ENCODE data around the gene NDUFS6.
A peak's percentile ranks its signal among the peaks of the same experiment; 100 is the strongest.
"Not testable (repeated sequence)": the region's sequence is repeated elsewhere in the genome, so short reads cannot be mapped to it uniquely, and the experiment has no call there.

NDUFS6 gene

DNA sequence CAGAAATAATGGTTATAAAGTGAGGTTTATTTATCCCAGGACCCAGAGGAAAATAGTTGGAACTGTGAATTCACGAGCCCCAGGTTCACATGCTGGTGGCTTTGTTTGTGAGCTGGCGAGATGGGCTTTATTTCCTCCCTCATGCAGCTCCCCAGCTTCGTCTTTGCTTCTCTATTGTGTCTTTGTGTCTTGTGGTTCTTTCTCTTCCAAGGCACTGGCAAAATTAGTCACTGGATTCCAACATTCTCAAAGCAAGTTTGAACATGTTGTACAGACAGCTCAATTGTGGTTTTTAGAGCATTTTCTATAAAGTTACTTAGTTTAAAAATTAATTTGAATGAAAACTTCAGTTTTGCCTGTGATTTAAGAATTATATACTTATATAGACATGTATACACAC is 7.2 kb downstream of the NDUFS6 start:
- no peak for FAIRE-seq
- no peak for TF ChIP-seq PAX5 (IDR thresholded peaks at IDR 0.05; ENCODE audit: insufficient read depth, low read length, severe bottlenecking)
- no peak for TF ChIP-seq TAF1 (IDR thresholded peaks at IDR 0.05; ENCODE audit: low read depth, low read length)
- no peak for TF ChIP-seq POLR2AphosphoS5 (IDR thresholded peaks at IDR 0.05; ENCODE audit: low read depth, low read length)
- no peak for TF ChIP-seq SPI1 (IDR thresholded peaks at IDR 0.05; ENCODE audit: low read depth, low read length)
- no peak for TF ChIP-seq POU2F2 (IDR thresholded peaks at IDR 0.05; ENCODE audit: low read depth, low read length)
- no peak for TF ChIP-seq POLR2A (IDR thresholded peaks at IDR 0.05; ENCODE audit: low read depth, low read length)

DNA sequence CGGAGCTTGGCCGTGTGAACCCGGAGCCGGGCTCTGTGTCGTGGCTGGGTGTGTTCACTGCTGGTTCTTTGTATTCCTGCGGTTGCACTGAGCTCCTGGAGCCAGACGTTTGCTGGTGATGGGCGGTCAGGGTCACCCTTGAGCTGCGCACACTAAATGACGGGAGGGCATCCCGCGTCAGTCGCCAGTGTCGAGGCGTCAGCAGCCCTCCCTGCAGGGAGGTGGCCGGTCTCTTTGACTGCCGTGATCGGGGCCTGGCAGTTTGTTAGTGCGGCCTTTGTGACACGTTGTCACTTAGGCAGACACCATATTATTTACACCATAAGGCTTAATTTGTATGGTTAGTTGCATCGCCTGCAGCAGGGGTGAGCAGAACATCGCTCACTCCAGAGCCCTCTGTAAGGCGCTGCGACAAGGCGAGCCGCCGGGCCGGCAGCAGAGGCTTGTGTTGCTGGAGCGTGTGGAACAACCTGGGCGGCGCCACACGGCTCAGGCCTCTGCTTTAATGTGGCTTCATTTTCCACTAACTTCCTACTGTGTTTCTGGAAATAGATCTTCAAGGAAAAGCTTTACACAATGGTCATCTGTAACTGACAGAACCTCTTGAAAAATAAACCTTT is 8.3 kb downstream of the NDUFS6 start:
- FAIRE-seq, result no peak

More for the DNA sequence above, 7.2 kb downstream of the NDUFS6 start:
- DNase-seq (ENCODE audit: insufficient read length, low spot score), result no peak

DNA sequence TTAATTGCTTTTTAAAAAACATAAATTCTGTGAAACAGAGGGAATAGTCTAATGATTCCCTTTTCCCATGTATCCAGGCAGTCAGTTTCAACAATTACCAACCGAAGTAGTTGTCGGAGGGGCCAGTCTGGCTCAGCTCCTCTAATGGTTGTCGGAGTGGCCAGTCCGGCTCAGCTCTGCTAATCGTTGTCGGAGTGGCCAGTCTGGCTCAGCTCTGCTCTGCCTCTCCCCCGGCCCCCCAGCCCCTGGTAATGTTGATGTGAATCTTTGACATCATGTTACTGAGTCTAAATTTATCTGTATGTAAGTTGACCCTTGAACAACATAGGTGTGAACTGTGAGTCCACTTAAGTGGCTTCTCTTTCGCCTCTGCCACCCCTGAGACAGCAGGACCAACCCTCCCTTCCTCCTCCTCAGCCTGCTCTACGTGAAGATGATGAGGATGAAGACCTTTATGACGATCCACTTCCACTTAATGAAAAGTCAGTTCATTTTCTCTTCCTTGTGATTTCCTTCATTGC is 9.4 kb downstream of the NDUFS6 start:
- TF ChIP-seq SPI1 (IDR thresholded peaks at IDR 0.05; ENCODE audit: low read depth, low read length) (no peak), PAX5 (IDR thresholded peaks at IDR 0.05; ENCODE audit: insufficient read depth, low read length, severe bottlenecking) (no peak), POLR2AphosphoS5 (IDR thresholded peaks at IDR 0.05; ENCODE audit: low read depth, low read length) (no peak), POLR2A (IDR thresholded peaks at IDR 0.05; ENCODE audit: low read depth, low read length) (no peak), POU2F2 (IDR thresholded peaks at IDR 0.05; ENCODE audit: low read depth, low read length) (no peak), TAF1 (IDR thresholded peaks at IDR 0.05; ENCODE audit: low read depth, low read length) (no peak)
- no peak for FAIRE-seq
- no peak for DNase-seq (ENCODE audit: insufficient read length, low spot score)

More for the DNA sequence above, 8.3 kb downstream of the NDUFS6 start:
- no peak for DNase-seq (ENCODE audit: insufficient read length, low spot score)
- TF ChIP-seq POU2F2 (IDR thresholded peaks at IDR 0.05; ENCODE audit: low read depth, low read length), result no peak
- TF ChIP-seq POLR2AphosphoS5 (IDR thresholded peaks at IDR 0.05; ENCODE audit: low read depth, low read length), result no peak
- TF ChIP-seq POLR2A (IDR thresholded peaks at IDR 0.05; ENCODE audit: low read depth, low read length), result no peak
- TF ChIP-seq TAF1 (IDR thresholded peaks at IDR 0.05; ENCODE audit: low read depth, low read length), result no peak

DNA sequence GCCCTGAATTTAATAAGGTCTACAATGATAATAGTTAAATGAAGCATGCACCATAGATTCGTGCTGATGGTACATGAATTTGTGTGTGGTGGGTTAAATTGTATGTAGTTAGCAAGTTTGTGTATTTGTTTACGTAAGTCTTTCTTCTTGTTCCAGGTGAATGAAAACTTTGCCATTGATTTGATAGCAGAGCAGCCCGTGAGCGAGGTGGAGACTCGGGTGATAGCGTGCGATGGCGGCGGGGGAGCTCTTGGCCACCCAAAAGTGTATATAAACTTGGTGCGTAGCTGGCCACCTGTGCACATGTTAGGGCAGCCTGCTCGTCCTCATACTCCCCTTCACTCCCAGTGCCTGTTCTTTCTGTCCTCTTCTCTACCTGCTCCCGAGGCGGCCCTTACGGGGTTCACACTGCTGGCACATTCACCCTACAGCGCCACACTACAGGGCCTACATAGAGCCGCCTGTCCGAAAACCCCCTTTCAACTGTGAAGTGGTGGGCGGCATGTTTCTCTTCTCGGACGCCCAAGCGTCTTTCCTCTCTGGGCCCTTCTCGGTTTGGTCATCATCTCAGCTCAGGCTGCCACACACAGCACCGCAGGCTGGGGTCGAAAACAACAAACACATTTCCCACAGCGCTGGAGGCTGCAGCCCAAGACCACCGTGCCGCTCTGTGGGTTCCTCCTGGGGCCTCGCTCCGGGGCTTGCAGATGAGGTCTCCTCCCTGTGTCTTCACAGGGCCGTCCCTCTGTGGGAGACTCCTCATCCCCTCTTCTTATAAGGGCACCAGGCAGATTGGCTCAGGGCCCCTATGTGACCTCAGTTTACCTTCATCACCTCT is 13.2 kb downstream of the NDUFS6 start:
- DNase-seq (ENCODE audit: insufficient read length, low spot score) (no peak), FAIRE-seq (no peak)
- no peak for TF ChIP-seq TAF1 (IDR thresholded peaks at IDR 0.05; ENCODE audit: low read depth, low read length)
- TF ChIP-seq POU2F2 (IDR thresholded peaks at IDR 0.05; ENCODE audit: low read depth, low read length), result no peak
- TF ChIP-seq SPI1 (IDR thresholded peaks at IDR 0.05; ENCODE audit: low read depth, low read length), result no peak
- TF ChIP-seq PAX5 (IDR thresholded peaks at IDR 0.05; ENCODE audit: insufficient read depth, low read length, severe bottlenecking), result no peak
- no peak; the same call in 1 of the 2 replicates for TF ChIP-seq POLR2AphosphoS5 (IDR thresholded peaks at IDR 0.05; ENCODE audit: low read depth, low read length)
- TF ChIP-seq POLR2A (IDR thresholded peaks at IDR 0.05; ENCODE audit: low read depth, low read length), result no peak

DNA sequence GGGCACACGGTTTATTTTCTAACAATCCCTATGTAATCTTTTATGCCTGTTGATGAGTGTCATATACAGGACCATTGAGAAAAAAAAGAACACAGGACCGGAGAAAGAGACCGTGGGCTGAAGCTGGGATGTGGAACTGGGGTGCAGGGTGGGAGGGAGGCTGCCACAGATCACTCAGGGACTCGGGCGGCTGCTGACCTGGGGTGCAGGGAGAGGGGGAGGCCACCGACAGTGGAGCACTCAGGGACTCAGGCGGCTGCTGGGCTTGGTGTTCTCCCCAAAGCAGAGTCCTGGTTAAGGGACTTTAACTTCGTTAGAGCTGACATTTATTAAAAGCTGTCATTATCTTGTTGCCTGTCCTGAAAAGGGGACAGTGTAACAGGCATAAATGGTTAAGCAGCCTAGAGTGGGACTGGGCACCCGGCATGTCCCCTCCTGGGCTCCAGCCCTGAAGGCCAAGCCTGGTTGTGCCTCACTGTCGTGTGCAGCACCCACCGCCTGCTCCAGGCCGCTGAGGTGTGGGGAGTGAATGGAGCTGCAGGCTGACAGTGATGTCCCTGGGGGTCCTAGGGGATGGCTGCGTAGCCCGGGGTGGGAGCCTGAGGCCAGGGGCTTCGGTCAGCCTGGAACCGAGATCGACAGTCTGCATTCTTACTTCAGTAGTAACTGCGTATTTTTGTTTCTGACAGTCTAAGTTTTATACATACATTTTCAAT is 14.0 kb downstream of the NDUFS6 start:
- TF ChIP-seq POLR2AphosphoS5 (IDR thresholded peaks at IDR 0.05; ENCODE audit: low read depth, low read length) (peak; percentile 52), SPI1 (IDR thresholded peaks at IDR 0.05; ENCODE audit: low read depth, low read length) (no peak)
- FAIRE-seq (no peak), DNase-seq (ENCODE audit: insufficient read length, low spot score) (no peak)

DNA sequence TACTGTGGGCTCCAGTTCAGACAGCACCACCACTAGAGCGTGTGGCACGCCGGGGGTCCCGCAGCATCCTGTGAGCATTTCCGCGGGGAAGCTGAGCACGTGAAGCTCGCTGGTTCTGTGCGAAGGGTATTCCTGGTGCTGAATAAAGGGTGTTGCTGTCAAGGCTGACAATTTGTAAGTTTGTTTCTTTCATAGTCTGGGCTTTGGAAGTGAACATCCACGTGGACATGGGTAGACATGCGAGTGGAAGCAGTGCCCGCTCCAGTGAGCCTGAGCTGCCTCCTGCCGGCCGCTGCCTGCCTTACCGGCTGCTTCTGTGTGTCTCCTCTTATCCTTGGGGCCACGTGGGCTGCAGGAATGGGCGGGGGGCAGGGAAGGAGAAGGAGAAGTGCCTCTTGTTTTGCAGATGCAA is 14.7 kb downstream of the NDUFS6 start:
- TF ChIP-seq SPI1 (IDR thresholded peaks at IDR 0.05; ENCODE audit: low read depth, low read length), result no peak
- no peak for TF ChIP-seq PAX5 (IDR thresholded peaks at IDR 0.05; ENCODE audit: insufficient read depth, low read length, severe bottlenecking)
- TF ChIP-seq POLR2A (IDR thresholded peaks at IDR 0.05; ENCODE audit: low read depth, low read length), result no peak
- TF ChIP-seq POLR2AphosphoS5 (IDR thresholded peaks at IDR 0.05; ENCODE audit: low read depth, low read length), result no peak
- TF ChIP-seq TAF1 (IDR thresholded peaks at IDR 0.05; ENCODE audit: low read depth, low read length), result no peak
- no peak for TF ChIP-seq POU2F2 (IDR thresholded peaks at IDR 0.05; ENCODE audit: low read depth, low read length)
- DNase-seq (ENCODE audit: insufficient read length, low spot score) (no peak), FAIRE-seq (no peak)

DNA sequence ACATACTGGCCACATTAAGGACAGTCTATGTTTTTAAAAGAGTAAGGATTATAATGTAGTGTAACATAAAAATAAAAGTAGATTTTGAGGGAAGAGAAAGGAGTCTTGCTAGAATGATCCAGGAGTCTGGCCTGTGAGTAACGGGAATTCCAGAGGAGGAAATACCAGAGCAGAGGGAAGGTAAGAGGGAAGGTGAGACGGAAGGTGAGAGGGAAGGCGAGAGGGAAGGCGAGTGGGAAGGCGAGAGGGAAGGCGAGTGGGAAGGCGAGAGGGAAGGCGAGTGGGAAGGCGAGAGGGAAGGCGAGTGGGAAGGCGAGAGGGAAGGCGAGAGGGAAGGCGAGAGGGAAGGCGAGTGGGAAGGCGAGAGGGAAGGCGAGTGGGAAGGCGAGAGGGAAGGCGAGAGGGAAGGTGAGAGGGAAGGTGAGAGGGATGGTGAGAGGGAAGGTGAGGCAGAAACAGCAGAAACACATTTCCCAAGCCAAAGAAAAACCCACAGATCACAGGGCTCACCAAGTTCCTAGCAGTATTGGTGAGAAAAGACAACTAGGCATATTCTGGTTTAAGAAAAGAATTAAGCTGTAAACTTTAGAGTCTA is 15.4 kb downstream of the NDUFS6 start:
- FAIRE-seq; DNase-seq (ENCODE audit: insufficient read length, low spot score): not testable (repeated sequence)

DNA sequence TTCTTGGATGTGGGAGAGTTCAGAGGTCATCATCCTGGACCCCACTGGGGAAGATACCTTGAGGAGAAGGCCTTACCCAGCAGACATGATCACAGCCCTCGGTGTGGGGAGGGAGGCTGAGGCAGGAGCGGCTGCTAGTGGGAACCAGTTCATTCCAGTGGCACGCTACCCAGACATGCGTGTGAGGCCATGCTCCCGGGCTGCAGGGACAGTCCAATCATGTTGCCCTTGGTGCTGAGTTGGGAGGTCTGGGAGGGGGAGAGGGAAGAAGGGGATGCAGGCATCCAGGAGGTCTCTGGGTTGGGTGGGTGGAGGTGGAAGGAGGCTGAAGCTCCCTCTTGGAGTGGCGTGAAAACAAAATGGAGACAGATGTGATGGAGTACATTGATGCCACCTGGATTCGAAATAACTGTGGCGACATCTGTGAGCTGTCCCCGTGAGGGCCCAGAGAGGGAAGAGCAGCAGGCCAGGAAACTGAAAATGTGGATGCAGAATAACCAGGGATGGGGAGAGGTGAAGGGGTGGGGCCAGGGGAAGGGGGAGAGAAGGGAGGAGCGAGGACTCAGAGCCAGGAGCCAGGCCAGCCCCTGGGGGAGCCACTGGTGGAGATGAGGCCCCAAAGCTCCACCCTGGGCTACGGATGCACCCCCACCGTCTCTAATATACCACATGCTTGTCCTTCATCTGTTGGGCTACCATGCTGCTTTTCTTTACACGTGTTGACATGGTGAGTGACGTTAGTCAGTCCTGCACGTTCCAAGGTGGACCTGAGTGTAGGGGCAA is 16.2 kb downstream of the NDUFS6 start:
- TF ChIP-seq TAF1 (IDR thresholded peaks at IDR 0.05; ENCODE audit: low read depth, low read length) (no peak), POLR2A (IDR thresholded peaks at IDR 0.05; ENCODE audit: low read depth, low read length) (no peak), POLR2AphosphoS5 (IDR thresholded peaks at IDR 0.05; ENCODE audit: low read depth, low read length) (no peak), POU2F2 (IDR thresholded peaks at IDR 0.05; ENCODE audit: low read depth, low read length) (no peak), PAX5 (IDR thresholded peaks at IDR 0.05; ENCODE audit: insufficient read depth, low read length, severe bottlenecking) (no peak), SPI1 (IDR thresholded peaks at IDR 0.05; ENCODE audit: low read depth, low read length) (no peak)
- DNase-seq (ENCODE audit: insufficient read length, low spot score), result no peak
- FAIRE-seq, result no peak

DNA sequence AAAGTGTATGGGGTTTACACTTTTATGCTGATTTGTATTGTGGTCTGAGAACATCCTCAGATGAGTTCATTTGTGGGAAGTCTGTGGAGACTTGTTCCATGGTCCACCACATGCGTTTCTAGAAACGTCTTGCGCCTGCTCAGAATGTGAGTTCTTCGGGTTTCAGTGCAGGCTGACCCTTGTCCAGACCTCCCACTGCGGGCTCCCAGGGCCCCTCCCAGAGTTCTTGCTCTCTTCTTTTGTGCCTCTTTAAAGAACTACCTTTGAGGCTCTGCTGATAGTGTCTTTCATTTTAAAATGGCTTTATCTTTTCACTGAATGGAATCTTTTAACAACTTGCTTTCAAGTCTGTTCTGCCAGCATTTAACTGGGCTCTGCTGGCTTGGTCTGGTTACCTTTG is 17.6 kb downstream of the NDUFS6 start:
- no peak for TF ChIP-seq POU2F2 (IDR thresholded peaks at IDR 0.05; ENCODE audit: low read depth, low read length)
- TF ChIP-seq TAF1 (IDR thresholded peaks at IDR 0.05; ENCODE audit: low read depth, low read length), result no peak
- no peak for TF ChIP-seq PAX5 (IDR thresholded peaks at IDR 0.05; ENCODE audit: insufficient read depth, low read length, severe bottlenecking)
- TF ChIP-seq SPI1 (IDR thresholded peaks at IDR 0.05; ENCODE audit: low read depth, low read length), result no peak
- TF ChIP-seq POLR2AphosphoS5 (IDR thresholded peaks at IDR 0.05; ENCODE audit: low read depth, low read length), result no peak
- TF ChIP-seq POLR2A (IDR thresholded peaks at IDR 0.05; ENCODE audit: low read depth, low read length), result no peak
- no peak for FAIRE-seq
- DNase-seq (ENCODE audit: insufficient read length, low spot score), result no peak

All from GM12891 (cell line).